Measurements from ENCODE around the gene RBM24.
"Not testable (repeated sequence)": the region's sequence is repeated elsewhere in the genome, so short reads cannot be mapped to it uniquely, and the experiment has no call there.

DNA sequence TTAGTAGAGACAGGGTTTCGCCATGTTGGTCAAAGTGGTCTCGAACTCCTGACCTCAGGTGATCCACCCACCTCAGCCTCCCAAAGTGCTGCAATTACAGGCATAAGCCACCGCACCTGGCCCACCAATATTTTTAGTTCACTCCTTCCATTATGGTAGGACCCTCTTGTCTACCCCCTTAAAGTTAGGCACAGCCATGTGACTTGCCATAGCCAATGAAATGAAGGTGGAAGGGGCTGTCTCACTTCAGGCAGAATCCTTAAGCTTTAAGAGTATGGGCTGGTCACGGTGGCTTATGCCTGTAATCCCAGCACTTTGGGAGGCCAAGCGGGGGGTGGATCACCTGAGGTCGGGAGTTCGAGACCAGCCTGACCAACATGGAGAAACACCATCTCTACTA, 32.1 kb downstream of the RBM24 start:
- TF ChIP-seq, protein P1, sequence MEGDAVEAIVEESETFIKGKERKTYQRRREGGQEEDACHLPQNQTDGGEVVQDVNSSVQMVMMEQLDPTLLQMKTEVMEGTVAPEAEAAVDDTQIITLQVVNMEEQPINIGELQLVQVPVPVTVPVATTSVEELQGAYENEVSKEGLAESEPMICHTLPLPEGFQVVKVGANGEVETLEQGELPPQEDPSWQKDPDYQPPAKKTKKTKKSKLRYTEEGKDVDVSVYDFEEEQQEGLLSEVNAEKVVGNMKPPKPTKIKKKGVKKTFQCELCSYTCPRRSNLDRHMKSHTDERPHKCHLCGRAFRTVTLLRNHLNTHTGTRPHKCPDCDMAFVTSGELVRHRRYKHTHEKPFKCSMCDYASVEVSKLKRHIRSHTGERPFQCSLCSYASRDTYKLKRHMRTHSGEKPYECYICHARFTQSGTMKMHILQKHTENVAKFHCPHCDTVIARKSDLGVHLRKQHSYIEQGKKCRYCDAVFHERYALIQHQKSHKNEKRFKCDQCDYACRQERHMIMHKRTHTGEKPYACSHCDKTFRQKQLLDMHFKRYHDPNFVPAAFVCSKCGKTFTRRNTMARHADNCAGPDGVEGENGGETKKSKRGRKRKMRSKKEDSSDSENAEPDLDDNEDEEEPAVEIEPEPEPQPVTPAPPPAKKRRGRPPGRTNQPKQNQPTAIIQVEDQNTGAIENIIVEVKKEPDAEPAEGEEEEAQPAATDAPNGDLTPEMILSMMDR (IDR thresholded peaks at IDR 0.05), result not testable (repeated sequence)
- not testable (repeated sequence) for TF ChIP-seq POLR2A, POLR2AphosphoS5 (IDR thresholded peaks at IDR 0.05)

Measured in sigmoid colon (tissue), 4 donors.